ENCODE measurements around the gene PWP1. TPM values are rescaled to one million over a fixed set of nuclear protein-coding genes. Genes with fewer than 3 reads are reported as not detected.

Gene PWP1
- total and polyA plus RNA-seq, 10 of the 15 experiments (the other 5 are each of a cell fraction or from before 2014, with no cell fraction given), result 42.4 to 283 (median 84.6) TPM

GRCh38 chr12:107660235-107660634, 25.4 kb upstream of the PWP1 start (continued):
- TF ChIP-seq RAD21 (IDR thresholded peaks at IDR 0.05; ENCODE audit: insufficient read depth, low read depth, low read length) (no peak), YY1 (IDR thresholded peaks at IDR 0.05; ENCODE audit: low read depth, low read length) (no peak), IRF4 (IDR thresholded peaks at IDR 0.05; ENCODE audit: low read depth, low read length) (no peak), NR2F1 (conservative IDR thresholded peaks at IDR 0.05) (no peak), SMAD5 (IDR thresholded peaks at IDR 0.05; ENCODE audit: low read depth) (no peak)

DNA sequence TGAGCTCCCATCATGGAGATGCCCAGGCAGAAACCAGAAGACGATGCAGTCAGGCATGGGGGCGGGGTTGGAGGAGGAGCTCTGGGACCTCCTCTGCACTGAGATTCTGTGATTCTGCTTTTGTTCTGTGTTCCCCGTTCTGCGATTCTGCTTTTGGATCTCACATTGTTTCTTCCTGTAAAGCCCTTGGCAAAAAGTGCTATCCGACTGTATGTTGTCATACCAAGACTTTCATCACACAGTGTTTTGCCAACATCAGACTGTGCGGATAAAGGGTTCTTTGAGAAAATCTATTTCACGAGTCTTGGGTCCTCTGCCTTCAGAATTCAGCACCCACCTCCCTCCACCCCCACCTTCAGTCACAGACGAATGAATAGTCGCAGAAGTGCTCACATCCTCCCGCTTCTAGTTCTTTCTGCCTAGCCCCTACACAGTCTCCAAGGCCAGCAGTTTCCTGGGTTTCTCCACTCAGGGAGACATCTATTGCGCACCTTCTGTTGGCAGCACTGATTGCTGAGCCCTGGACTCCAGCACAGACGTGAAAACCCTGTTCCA, 24.7 kb upstream of the PWP1 start:
- Histone ChIP-seq H2AFZ (ENCODE audit: control insufficient read depth, low read depth, low read length) (no peak overlapping the region), H3K4me2 (ENCODE audit: control insufficient read depth, insufficient read depth) (no peak overlapping the region), H3K9me3 (replicated peaks; ENCODE audit: control insufficient read depth, insufficient read depth, low read length) (no peaks in the 10 kb centered on the region), H3K27me3 (replicated peaks in 1 of 2; ENCODE audit: control insufficient read depth in 2 of 2, insufficient read depth in 2 of 2, low read length in 1 of 2) (no peaks in the 10 kb centered on the region; a peak in 1 of 4 replicates), H3K9ac (ENCODE audit: control insufficient read depth, insufficient read depth, low read length) (no peak overlapping the region), H3K4me3 (no peak overlapping the region), H3K79me2 (ENCODE audit: control insufficient read depth, insufficient read depth, low read length) (no peaks in the 10 kb centered on the region), H3K27ac (ENCODE audit: control insufficient read depth, insufficient read depth) (no peak overlapping the region), H3K4me1 (ENCODE audit: control insufficient read depth, insufficient read depth, low read length) (peaks cover 3% of the 10 kb centered on the region; the same call in 1 of the 2 replicates), H4K20me1 (ENCODE audit: control insufficient read depth, insufficient read depth) (no peaks in the 10 kb centered on the region), H3K36me3 (ENCODE audit: control insufficient read depth in 2 of 2, insufficient read depth in 2 of 2, low read length in 1 of 2) (no peaks in the 10 kb centered on the region)
- WGBS (ENCODE audit: insufficient coverage, insufficient replicate concordance, low lambda C conversion rate, missing lambda C conversion rate), result 41% methylated on average over 12 of the region's 12 CpGs
- ATAC-seq, result no peak
- intact Hi-C loops (cut with micrococcal nuclease; ENCODE audit: unreplicated experiment), result no loop called here
- TF ChIP-seq SUPT20H (IDR thresholded peaks at IDR 0.05; ENCODE audit: borderline replicate concordance, control insufficient read depth, low read depth, low read length) (no peak), ZZZ3 (IDR thresholded peaks at IDR 0.05; ENCODE audit: control insufficient read depth, insufficient read length, low read depth) (no peak), ATF7 (IDR thresholded peaks at IDR 0.05; ENCODE audit: low read depth) (no peak), HCFC1 (IDR thresholded peaks at IDR 0.05; ENCODE audit: low read length) (no peak), NFXL1 (IDR thresholded peaks at IDR 0.05; ENCODE audit: borderline replicate concordance) (no peak), HDGF (IDR thresholded peaks at IDR 0.05) (no peak), ZNF24 (IDR thresholded peaks at IDR 0.05) (no peak), ZNF274 (IDR thresholded peaks at IDR 0.05; ENCODE audit: insufficient read depth, insufficient read length) (no peak), NBN (IDR thresholded peaks at IDR 0.05) (no peak), SPI1 (IDR thresholded peaks at IDR 0.05; ENCODE audit: borderline replicate concordance, insufficient read depth, low read depth, low read length) (no peak), TBL1XR1 (IDR thresholded peaks at IDR 0.05; ENCODE audit: low read depth, low read length) (no peak), TCF3 (IDR thresholded peaks at IDR 0.05; ENCODE audit: borderline replicate concordance, insufficient read depth, low read depth, low read length) (no peak)
- TF ChIP-seq, protein P1, sequence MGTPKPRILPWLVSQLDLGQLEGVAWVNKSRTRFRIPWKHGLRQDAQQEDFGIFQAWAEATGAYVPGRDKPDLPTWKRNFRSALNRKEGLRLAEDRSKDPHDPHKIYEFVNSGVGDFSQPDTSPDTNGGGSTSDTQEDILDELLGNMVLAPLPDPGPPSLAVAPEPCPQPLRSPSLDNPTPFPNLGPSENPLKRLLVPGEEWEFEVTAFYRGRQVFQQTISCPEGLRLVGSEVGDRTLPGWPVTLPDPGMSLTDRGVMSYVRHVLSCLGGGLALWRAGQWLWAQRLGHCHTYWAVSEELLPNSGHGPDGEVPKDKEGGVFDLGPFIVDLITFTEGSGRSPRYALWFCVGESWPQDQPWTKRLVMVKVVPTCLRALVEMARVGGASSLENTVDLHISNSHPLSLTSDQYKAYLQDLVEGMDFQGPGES (IDR thresholded peaks at IDR 0.05), result no peak
- BruUV-seq (replicated peaks), result no TSS peak
- FAIRE-seq, result no peak
- DNase-seq (ENCODE audit: low read depth, low spot score), result no peak
- ChIA-PET POLR2A (no interaction called here), CTCF (interaction anchor here (0.7 to 1.5 kb wide), 2 partner anchors 10 to 12 kb away, joined by 3 to 4 read pairs; no protein-coding TSS in a partner anchor), SMC1A (ENCODE audit: uncharacterized antibody, unreplicated experiment) (no interaction called here), RAD21 (ENCODE audit: unreplicated experiment) (no interaction called here)
- in situ Hi-C loops (cut with MboI), result no loop called here

All from GM12878 (cell line).